IMR-90 (cell line): ENCODE results near the gene NFIX.

Experiments
- BHLHE40 ChIP-seq: fragments of 150-350 bp; IDR thresholded peaks from 2 replicates; pipeline ENCODE4 v1.6.1; 2016; ENCODE audit warnings: mild to moderate bottlenecking, low read depth, low read length
- CEBPB ChIP-seq: IDR thresholded peaks from 2 replicates; pipeline ENCODE4 v1.6.1; 2012; ENCODE audit warnings: low read depth, low read length, improper control_type of control experiment
- CHD1 ChIP-seq: IDR thresholded peaks from 2 replicates; pipeline ENCODE4 v1.6.1; 2012; ENCODE audit warnings: low read depth, low read length, improper control_type of control experiment
- CTCF ChIP-seq: conservative IDR thresholded peaks from 2 replicates; pipeline ENCODE4 v1.5.1; 2012; ENCODE audit warnings: mild to moderate bottlenecking, low read depth, low read length, improper control_type of control experiment
- ELK1 ChIP-seq: fragments of 150-350 bp; IDR thresholded peaks from 2 replicates; pipeline ENCODE4 v1.6.1; 2016; ENCODE audit warnings: low read depth, mild to moderate bottlenecking, low read length, moderate library complexity, borderline replicate concordance
- FOS ChIP-seq: fragments of 150-350 bp; IDR thresholded peaks from 2 replicates; pipeline ENCODE4 v1.6.1; 2016; ENCODE audit warnings: low read depth, low read length
- MAFK ChIP-seq: IDR thresholded peaks from 2 replicates; pipeline ENCODE4 v1.6.1; 2012; ENCODE audit warnings: low read depth, low read length, improper control_type of control experiment
- MAZ ChIP-seq: IDR thresholded peaks from 2 replicates; pipeline ENCODE4 v1.6.1; 2012; ENCODE audit warnings: low read depth, mild to moderate bottlenecking, low read length, improper control_type of control experiment, moderate library complexity, borderline replicate concordance
- MXI1 ChIP-seq: IDR thresholded peaks from 2 replicates; pipeline ENCODE4 v1.6.1; 2012; ENCODE audit warnings: low read depth, mild to moderate bottlenecking, low read length, moderate library complexity, borderline replicate concordance
- POLR2A ChIP-seq: IDR thresholded peaks from 2 replicates; pipeline ENCODE4 v1.6.1; 2012; ENCODE audit warnings: mild to moderate bottlenecking, low read depth, low read length
- RAD21 ChIP-seq: IDR thresholded peaks from 2 replicates; pipeline ENCODE4 v1.6.1; 2012; ENCODE audit warnings: low read length, improper control_type of control experiment
- RCOR1 ChIP-seq: IDR thresholded peaks from 2 replicates; pipeline ENCODE4 v1.6.1; 2012; ENCODE audit warnings: mild to moderate bottlenecking, low read length, improper control_type of control experiment; ENCODE audit not compliant: insufficient replicate concordance
- RFX5 ChIP-seq: IDR thresholded peaks from 2 replicates; pipeline ENCODE4 v1.8.0; 2012; ENCODE audit warnings: low read depth, mild to moderate bottlenecking, low read length, moderate library complexity
- SMC3 ChIP-seq: fragments of 150-350 bp; IDR thresholded peaks from 2 replicates; pipeline ENCODE4 v1.6.1; 2016; ENCODE audit warnings: low read depth, mild to moderate bottlenecking, antibody characterized with exemption, low read length, moderate library complexity

GRCh38 chr19:12953138-12953798 lies 42.0 kb upstream of the NFIX start:
- no peak for TF ChIP-seq CEBPB
- TF ChIP-seq RFX5: no peak
- no peak for TF ChIP-seq CTCF
- no peak for TF ChIP-seq POLR2A
- no peak for TF ChIP-seq RAD21
- no peak for TF ChIP-seq RCOR1
- TF ChIP-seq ELK1: no peak
- no peak for TF ChIP-seq BHLHE40
- TF ChIP-seq MAFK: no peak
- no peak for TF ChIP-seq SMC3
- no peak for TF ChIP-seq MAZ
- no peak for TF ChIP-seq FOS
- no peak for TF ChIP-seq CHD1
- no peak for TF ChIP-seq MXI1
